Raji (cell line): Measurements from ENCODE around the gene CETP.

ENCODE experiments used
- POLR2A ChIP-seq: IDR thresholded peaks from 2 replicates; pipeline ENCODE4 v1.6.1; 2011; ENCODE audit warnings: low read depth, low read length, control low read depth; ENCODE audit not compliant: insufficient read depth

CETP gene

GRCh38 chr16:56997264-56997663 lies 35.5 kb downstream of the CETP start:
- no peak for TF ChIP-seq POLR2A

GRCh38 chr16:56997931-56998330 lies 36.2 kb downstream of the CETP start:
- TF ChIP-seq POLR2A, result no peak

GRCh38 chr16:56998352-56998751 lies 36.6 kb downstream of the CETP start:
- no peak for TF ChIP-seq POLR2A

- no peak for TF ChIP-seq POLR2A
Measured at GRCh38 chr16:56998861-56999260, 37.1 kb downstream of the CETP start.

GRCh38 chr16:56999409-57000270 lies 37.9 kb downstream of the CETP start:
- no peak for TF ChIP-seq POLR2A

- TF ChIP-seq POLR2A, result no peak
Measured at GRCh38 chr16:57000271-57001025, 38.7 kb downstream of the CETP start.

- no peak for TF ChIP-seq POLR2A
Measured at GRCh38 chr16:57001026-57001679, 39.4 kb downstream of the CETP start.

GRCh38 chr16:57003439-57004386 lies 42.0 kb downstream of the CETP start:
- TF ChIP-seq POLR2A, result no peak

GRCh38 chr16:57004387-57005250 lies 42.9 kb downstream of the CETP start:
- TF ChIP-seq POLR2A, result no peak

- no peak for TF ChIP-seq POLR2A
Measured at GRCh38 chr16:57007050-57007449, 45.3 kb downstream of the CETP start.

GRCh38 chr16:57007530-57007929 lies 45.8 kb downstream of the CETP start:
- TF ChIP-seq POLR2A, result no peak

GRCh38 chr16:57008440-57008839 lies 46.7 kb downstream of the CETP start:
- TF ChIP-seq POLR2A, result no peak

GRCh38 chr16:57009643-57010170 lies 48.0 kb downstream of the CETP start:
- TF ChIP-seq POLR2A, result no peak

GRCh38 chr16:57012353-57012752 lies 50.6 kb downstream of the CETP start:
- no peak for TF ChIP-seq POLR2A

- TF ChIP-seq POLR2A, result no peak
Measured at GRCh38 chr16:57013229-57013628, 51.5 kb downstream of the CETP start.
